GM18868 (cell line): ENCODE measurements around the gene KCNN1.
"Not testable (repeated sequence)": the region's sequence is repeated elsewhere in the genome, so short reads cannot be mapped to it uniquely, and the experiment has no call there.

ENCODE experiments used
- ATAC-seq: cut with Tn5 transposase; IDR thresholded peaks from one replicate; pipeline ENCODE4 v1.9.1; 2021; ENCODE audit warnings: mild to moderate bottlenecking, moderate library complexity; ENCODE audit not compliant: unreplicated experiment

Gene KCNN1

GRCh38 chr19:17967257-17968051 lies 547 bp downstream of the KCNN1 start:
- no peak for ATAC-seq

DNA sequence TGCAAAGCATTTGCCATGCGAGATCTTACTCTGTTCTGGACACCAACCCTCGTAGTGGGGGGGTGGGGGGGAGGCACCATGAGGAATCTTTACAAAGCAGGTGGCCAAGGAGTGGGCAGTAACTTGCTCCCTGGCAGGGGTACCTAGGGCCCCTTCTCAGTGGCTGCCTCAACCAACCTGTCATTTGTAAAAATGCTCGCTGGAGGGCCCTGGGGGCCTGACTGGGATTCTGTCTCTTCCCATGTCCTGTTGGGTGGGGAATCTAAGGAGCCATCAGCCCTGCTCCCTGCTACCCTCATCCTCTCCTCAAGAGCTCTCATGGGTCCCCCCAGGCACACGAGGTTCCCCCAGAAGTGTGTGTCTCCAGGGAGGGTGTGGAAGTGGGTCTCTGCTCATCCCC lies 1.5 kb downstream of the KCNN1 start:
- no peak for ATAC-seq

DNA sequence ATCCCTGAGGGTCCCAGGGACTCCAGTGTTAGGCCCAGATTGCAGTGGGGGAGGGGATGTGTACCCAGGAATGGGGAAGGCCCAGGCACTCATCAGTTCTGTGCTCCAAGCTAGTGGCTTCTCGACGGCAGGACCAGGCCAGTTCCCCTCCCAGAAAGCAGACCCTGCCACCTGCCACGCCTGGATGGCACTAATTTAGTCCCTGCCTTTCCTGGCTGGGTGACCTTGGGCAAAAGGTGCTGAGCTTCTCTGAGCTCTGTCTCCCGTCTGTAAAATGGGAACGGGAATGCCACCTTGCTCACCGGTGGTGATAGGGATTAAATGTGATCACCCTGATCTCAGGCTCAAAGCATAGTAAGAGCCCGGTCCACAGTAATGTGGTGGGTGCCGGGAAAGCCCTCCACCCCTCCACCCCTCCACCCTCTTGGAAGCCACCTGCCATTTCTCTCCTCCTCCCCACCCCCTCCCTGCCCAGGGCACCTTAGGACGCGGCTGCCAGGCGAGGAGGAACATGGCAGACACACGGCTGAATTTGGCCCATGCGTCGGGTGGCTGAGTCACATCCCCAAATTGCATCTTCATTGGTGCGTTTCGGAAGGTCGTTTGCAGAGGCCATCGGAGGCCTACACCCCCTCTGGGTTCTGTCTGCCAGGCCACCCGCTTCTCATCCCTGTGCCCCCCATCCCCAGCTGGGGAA lies 2.3 kb downstream of the KCNN1 start:
- no peak for ATAC-seq

DNA sequence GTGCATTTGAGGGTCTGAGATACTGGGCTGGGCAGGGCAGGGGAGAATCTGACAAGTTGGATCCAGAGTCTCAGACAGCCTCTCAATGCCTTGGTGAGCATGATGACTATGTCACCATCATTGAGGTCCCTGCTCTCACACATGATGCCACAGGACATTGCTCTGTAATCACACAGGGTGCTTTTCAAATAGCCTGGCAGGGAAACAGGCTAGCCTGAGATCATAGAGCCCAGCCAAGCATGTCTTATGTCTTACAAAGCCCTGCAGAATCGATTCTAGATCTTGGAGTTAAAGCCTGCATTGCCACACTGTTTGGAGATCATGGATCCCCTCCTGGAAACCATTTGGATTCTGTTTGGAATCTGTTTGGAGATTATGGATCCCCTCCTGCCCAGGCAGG lies 5.3 kb downstream of the KCNN1 start:
- ATAC-seq: no peak

GRCh38 chr19:17973759-17974158 lies 6.9 kb downstream of the KCNN1 start:
- ATAC-seq: no peak

- no peak for ATAC-seq
These were observed 7.6 kb downstream of the KCNN1 start for GRCh38 chr19:17974551-17974950.

DNA sequence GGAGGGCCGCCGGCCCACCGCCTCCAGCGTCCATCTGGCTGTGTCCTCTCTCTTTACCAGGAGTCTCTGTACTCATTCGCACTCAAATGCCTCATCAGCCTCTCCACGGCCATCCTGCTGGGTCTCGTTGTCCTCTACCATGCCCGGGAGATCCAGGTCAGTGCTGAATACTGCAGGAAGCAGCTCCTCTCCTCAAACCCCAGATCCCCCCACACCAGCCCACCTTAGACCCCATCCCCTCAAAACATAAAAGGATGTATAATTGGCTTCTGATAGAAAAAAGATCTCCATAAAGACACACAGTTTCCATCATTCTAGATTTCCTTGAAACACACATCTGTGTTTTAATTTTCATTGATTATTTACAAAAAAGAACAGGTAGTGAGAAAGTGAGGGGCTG lies 8.1 kb downstream of the KCNN1 start:
- no peak for ATAC-seq

- ATAC-seq: no peak
These were observed 10.1 kb downstream of the KCNN1 start for GRCh38 chr19:17977021-17977420.

DNA sequence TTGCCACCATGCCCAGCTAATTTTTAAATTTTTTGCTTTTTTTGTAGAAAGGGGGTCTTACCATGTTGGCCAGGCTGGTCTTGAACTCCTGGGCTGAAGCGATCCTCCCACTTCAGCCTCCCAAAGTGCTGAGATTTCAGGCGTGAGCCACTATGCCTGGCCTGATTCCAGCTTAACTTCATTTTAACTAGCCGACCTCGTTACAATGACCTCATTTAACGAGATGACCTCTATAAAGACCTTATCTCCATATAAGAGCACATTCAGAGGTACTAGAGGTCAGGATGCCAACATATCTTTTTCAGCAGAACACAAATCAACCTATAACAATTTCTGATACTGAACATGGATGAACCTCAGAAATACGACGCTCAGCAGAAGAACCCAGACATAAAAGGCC lies 10.6 kb downstream of the KCNN1 start:
- no peak for ATAC-seq

- no peak for ATAC-seq
These were observed 14.7 kb downstream of the KCNN1 start for GRCh38 chr19:17981611-17982010.

DNA sequence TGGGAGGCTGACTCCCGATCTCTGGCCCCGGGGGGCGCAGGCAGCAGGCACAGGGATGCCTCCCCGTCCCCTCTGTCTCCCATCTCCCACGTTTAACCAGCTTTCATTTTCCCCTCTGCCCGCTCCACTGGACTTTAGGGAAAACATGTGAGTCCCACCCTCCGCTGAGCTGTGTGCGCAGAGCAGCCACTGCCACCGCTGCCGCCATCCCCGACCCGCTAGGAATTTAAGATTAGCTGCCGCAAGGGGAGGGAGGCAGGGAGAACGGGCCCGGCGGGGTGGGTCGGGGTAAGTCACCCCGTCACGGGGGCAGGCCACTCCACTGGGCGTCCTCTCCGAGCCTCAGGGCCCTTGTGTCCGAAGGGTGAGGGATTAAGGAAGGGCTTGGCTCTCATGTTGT lies 15.5 kb downstream of the KCNN1 start:
- ATAC-seq: no peak

- ATAC-seq: no peak
These were observed 18.3 kb downstream of the KCNN1 start for GRCh38 chr19:17985037-17985818.

- ATAC-seq: not testable (repeated sequence)
These were observed 19.7 kb downstream of the KCNN1 start for GRCh38 chr19:17986569-17986968.

GRCh38 chr19:17988161-17988560 lies 21.3 kb downstream of the KCNN1 start:
- no peak for ATAC-seq

GRCh38 chr19:17989425-17990094 lies 22.7 kb downstream of the KCNN1 start:
- no peak for ATAC-seq

GRCh38 chr19:17993076-17993813 lies 26.3 kb downstream of the KCNN1 start:
- ATAC-seq: no peak

DNA sequence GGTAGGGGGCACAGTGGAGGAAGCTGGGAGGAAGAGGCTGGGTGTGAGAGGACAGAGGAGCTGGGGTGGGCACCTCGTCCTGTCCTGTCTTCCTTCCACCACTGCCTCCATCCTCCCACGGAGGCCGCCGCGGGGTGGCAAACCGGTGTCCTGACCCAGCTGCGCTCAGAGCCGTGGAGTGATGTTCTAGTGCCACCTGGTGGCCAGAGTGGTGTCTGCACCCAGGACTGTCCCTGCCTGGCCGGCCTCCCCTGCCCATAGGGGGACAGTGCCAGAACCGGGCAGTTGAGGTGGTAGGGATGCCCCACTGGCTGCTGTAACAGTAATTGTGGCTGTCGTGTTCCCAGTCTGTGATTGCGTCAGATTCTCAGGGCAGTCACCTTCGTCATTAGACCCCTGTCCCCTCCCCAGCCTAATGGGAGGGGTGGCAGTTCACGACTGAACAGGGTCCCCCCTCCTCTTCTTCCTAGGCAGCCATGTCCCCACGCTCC lies 30.0 kb downstream of the KCNN1 start:
- no peak for ATAC-seq

DNA sequence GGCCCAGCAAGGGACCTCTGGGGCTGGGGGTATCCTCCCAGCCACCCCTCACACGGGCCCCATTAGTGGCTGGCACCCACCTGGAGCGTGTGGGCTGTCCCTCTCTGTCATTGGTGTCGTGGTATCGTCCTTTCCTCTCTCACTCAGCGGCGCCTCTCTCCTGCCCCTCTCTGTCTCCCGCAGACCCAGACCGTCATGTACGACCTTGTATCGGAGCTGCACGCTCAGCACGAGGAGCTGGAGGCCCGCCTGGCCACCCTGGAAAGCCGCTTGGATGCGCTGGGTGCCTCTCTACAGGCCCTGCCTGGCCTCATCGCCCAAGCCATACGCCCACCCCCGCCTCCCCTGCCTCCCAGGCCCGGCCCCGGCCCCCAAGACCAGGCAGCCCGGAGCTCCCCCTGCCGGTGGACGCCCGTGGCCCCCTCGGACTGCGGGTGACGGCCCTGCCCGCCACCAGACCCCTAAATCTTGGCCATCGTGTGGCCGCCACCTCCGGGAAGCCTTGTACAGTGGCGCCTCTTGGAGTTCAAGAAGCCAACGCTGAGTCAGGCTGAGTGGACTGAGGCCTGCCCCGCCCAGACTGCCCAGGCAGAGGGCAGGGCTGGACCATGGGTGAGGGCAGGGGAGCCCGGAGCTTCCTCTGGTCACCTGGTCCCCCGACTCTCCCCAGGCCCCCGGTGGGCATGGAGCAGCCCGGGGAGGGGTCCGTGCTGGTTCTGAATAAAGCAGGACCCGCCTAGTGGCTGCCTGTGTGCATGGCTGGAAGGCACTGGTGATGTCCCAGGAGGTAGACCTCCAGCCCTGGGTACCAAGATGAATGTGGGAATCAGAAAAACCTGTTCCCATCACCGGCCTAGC lies 31.3 kb downstream of the KCNN1 start:
- no peak for ATAC-seq

DNA sequence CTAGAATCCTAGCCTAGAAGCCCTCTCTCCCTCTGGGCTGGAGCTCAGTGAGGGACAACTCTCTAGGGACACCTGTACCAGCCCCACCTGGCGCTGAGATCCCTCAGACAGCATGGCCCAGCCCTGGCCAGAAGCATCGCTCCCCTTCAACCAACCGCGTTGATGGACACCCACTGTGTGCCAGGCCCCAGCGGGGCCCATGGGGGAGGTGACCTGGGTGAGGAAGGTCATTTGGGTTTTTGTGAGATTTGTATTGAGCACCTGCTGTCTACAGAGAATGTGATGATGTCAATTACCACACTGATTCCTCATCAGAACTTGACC lies 31.9 kb downstream of the KCNN1 start:
- ATAC-seq: no peak
